ENCODE data around the gene NEDD4L. TPM values are rescaled to one million over a fixed set of nuclear protein-coding genes. Genes with fewer than 3 reads are reported as not detected.
A peak's percentile ranks its signal among the peaks of the same experiment; 100 is the strongest.

NEDD4L gene
- total and polyA plus RNA-seq, 3 donors from 2014 or later, result 14.3 to 43.1 (median 42.7) TPM

GRCh38 chr18:58438958-58439300 is 394.9 kb downstream of the NEDD4L start:
- Histone ChIP-seq H3K27ac (no peak overlapping the region), H3K27me3 (no peaks in the 10 kb centered on the region), H3K9me3 (no peaks in the 10 kb centered on the region), H3K4me3 (peak overlapping the region in 1 of 2 donors; percentile 12), H3K4me1 (peaks cover 3% of the 10 kb centered on the region), H3K36me3 (ENCODE audit: low read depth, missing control alignments) (no peaks in the 10 kb centered on the region)
- TF ChIP-seq CTCF (IDR thresholded peaks at IDR 0.05) (no peak), POLR2A (IDR thresholded peaks at IDR 0.05) (no peak)
- intact Hi-C loops (cut with DNase I; ENCODE audit: low total_unique reads), result no loop called here
- WGBS, 2 donors, result 37 to 54% methylated on average over 3 of the region's 3 CpGs
- DNase-seq, result no peak

- no peaks in the 10 kb centered on the region for H3K9me3 ChIP-seq
- TF ChIP-seq CTCF (IDR thresholded peaks at IDR 0.05), result no peak
- no peak for TF ChIP-seq POLR2A (IDR thresholded peaks at IDR 0.05)
- no peaks in the 10 kb centered on the region for H3K27me3 ChIP-seq
- intact Hi-C loops (cut with DNase I; ENCODE audit: low total_unique reads), result no loop called here
- WGBS, 2 donors, result 48 to 66% methylated on average over 6 of the region's 6 CpGs
- H3K36me3 ChIP-seq (ENCODE audit: low read depth, missing control alignments), result no peaks in the 10 kb centered on the region
- no peak overlapping the region for H3K27ac ChIP-seq
- no peak overlapping the region for H3K4me3 ChIP-seq
- no peak for DNase-seq
- peaks cover 3% of the 10 kb centered on the region for H3K4me1 ChIP-seq
Measured at GRCh38 chr18:58443671-58444070, 399.6 kb downstream of the NEDD4L start.

- intact Hi-C loops (cut with DNase I; ENCODE audit: low total_unique reads), result no loop called here
- H3K36me3 ChIP-seq (ENCODE audit: low read depth, missing control alignments), result no peaks in the 10 kb centered on the region
- no peak for TF ChIP-seq POLR2A (IDR thresholded peaks at IDR 0.05)
- TF ChIP-seq CTCF (IDR thresholded peaks at IDR 0.05), result no peak
- peak overlapping the region in 1 of 2 donors; percentile 22 for H3K4me3 ChIP-seq
- H3K27ac ChIP-seq, result no peak overlapping the region
- H3K9me3 ChIP-seq, result no peaks in the 10 kb centered on the region
- no peaks in the 10 kb centered on the region for H3K27me3 ChIP-seq
- 57 to 63% methylated on average over 11 of the region's 11 CpGs for WGBS, 2 donors
- DNase-seq, result no peak
- no peaks in the 10 kb centered on the region for H3K4me1 ChIP-seq
Measured at GRCh38 chr18:58446391-58447060, 402.5 kb downstream of the NEDD4L start.

- no peaks in the 10 kb centered on the region for H3K36me3 ChIP-seq (ENCODE audit: low read depth, missing control alignments)
- H3K27ac ChIP-seq, result no peak overlapping the region
- H3K27me3 ChIP-seq, result no peaks in the 10 kb centered on the region
- DNase-seq, result no peak
- WGBS, 2 donors, result 73 to 80% methylated on average over 9 of the region's 9 CpGs
- intact Hi-C loops (cut with DNase I; ENCODE audit: low total_unique reads), result no loop called here
- TF ChIP-seq CTCF (IDR thresholded peaks at IDR 0.05) (no peak), POLR2A (IDR thresholded peaks at IDR 0.05) (no peak)
- no peaks in the 10 kb centered on the region for H3K9me3 ChIP-seq
- no peaks in the 10 kb centered on the region for H3K4me1 ChIP-seq
- H3K4me3 ChIP-seq, result no peak overlapping the region
Measured at GRCh38 chr18:58447402-58448095, 403.5 kb downstream of the NEDD4L start.

Data from testis (tissue), 3 donors.